ENCODE measurements around the gene CSGALNACT2.
"Not testable (repeated sequence)": the region's sequence is repeated elsewhere in the genome, so short reads cannot be mapped to it uniquely, and the experiment has no call there.

GRCh38 chr10:43099339-43099738 is 38.9 kb upstream of the CSGALNACT2 start:
- TF ChIP-seq ZNF138 (CRISPR knock-in tag; conservative IDR thresholded peaks at IDR 0.05); CTCF (IDR thresholded peaks at IDR 0.05); RORB (CRISPR knock-in tag; IDR thresholded peaks at IDR 0.05); IRF1 (CRISPR knock-in tag; IDR thresholded peaks at IDR 0.05); JUN (CRISPR knock-in tag; IDR thresholded peaks at IDR 0.05); ZNF425 (CRISPR knock-in tag; conservative IDR thresholded peaks at IDR 0.05): not testable (repeated sequence)
- TF ChIP-seq, protein P1, sequence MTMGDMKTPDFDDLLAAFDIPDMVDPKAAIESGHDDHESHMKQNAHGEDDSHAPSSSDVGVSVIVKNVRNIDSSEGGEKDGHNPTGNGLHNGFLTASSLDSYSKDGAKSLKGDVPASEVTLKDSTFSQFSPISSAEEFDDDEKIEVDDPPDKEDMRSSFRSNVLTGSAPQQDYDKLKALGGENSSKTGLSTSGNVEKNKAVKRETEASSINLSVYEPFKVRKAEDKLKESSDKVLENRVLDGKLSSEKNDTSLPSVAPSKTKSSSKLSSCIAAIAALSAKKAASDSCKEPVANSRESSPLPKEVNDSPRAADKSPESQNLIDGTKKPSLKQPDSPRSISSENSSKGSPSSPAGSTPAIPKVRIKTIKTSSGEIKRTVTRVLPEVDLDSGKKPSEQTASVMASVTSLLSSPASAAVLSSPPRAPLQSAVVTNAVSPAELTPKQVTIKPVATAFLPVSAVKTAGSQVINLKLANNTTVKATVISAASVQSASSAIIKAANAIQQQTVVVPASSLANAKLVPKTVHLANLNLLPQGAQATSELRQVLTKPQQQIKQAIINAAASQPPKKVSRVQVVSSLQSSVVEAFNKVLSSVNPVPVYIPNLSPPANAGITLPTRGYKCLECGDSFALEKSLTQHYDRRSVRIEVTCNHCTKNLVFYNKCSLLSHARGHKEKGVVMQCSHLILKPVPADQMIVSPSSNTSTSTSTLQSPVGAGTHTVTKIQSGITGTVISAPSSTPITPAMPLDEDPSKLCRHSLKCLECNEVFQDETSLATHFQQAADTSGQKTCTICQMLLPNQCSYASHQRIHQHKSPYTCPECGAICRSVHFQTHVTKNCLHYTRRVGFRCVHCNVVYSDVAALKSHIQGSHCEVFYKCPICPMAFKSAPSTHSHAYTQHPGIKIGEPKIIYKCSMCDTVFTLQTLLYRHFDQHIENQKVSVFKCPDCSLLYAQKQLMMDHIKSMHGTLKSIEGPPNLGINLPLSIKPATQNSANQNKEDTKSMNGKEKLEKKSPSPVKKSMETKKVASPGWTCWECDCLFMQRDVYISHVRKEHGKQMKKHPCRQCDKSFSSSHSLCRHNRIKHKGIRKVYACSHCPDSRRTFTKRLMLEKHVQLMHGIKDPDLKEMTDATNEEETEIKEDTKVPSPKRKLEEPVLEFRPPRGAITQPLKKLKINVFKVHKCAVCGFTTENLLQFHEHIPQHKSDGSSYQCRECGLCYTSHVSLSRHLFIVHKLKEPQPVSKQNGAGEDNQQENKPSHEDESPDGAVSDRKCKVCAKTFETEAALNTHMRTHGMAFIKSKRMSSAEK (CRISPR knock-in tag; IDR thresholded peaks at IDR 0.05; ENCODE audit: borderline replicate concordance), result not testable (repeated sequence)
